Measurements from ENCODE around the gene GARNL3. TPM values are rescaled to one million over a fixed set of nuclear protein-coding genes. Genes with fewer than 3 reads are reported as not detected.

Gene GARNL3, protein sequence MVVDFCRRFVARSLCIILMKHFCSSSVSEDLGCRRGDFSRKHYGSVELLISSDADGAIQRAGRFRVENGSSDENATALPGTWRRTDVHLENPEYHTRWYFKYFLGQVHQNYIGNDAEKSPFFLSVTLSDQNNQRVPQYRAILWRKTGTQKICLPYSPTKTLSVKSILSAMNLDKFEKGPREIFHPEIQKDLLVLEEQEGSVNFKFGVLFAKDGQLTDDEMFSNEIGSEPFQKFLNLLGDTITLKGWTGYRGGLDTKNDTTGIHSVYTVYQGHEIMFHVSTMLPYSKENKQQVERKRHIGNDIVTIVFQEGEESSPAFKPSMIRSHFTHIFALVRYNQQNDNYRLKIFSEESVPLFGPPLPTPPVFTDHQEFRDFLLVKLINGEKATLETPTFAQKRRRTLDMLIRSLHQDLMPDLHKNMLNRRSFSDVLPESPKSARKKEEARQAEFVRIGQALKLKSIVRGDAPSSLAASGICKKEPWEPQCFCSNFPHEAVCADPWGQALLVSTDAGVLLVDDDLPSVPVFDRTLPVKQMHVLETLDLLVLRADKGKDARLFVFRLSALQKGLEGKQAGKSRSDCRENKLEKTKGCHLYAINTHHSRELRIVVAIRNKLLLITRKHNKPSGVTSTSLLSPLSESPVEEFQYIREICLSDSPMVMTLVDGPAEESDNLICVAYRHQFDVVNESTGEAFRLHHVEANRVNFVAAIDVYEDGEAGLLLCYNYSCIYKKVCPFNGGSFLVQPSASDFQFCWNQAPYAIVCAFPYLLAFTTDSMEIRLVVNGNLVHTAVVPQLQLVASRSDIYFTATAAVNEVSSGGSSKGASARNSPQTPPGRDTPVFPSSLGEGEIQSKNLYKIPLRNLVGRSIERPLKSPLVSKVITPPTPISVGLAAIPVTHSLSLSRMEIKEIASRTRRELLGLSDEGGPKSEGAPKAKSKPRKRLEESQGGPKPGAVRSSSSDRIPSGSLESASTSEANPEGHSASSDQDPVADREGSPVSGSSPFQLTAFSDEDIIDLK
- 1 to 10 TPM; 2.5 to 3.4 TPM for total RNA-seq

DNA sequence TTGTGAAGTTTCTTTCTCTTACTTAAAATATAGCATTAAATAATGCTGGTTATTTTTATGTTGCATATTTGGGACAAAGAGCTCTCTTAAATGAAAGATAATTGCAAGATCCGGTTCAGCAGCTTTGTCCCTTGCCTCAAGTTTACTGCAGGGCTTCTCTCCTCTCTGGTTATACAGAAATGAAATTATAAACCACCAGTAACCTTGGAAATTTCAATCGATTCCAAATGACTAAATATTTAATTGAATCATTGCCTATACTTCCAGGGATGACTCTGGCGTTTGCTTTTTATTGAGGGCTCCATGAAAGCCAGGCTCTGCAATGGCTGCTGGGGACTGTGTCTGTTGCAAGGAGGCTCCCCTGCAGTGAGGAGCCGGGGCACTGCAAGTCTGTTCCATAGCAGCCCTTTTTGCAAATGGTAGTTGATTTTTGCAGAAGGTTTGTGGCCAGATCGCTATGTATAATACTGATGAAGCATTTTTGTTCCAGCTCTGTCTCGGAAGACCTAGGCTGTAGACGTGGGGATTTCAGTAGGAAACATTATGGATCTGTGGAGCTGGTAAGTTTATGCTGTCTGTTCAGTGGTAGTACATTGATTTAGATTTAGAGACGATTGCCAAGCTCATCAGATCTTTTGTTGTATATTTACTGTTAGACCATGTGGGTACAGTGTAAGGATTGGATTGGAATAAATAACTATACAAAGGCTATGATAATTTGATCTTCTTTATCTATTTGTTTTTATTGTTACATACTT lies at the start of gene GARNL3:
Gene GARNL3 (plus strand): TSS at position 313 of the 758 bp plus-strand sequence. CDS start 104 bp downstream, at position 417.
- no peak for DNase-seq
- intact Hi-C loops (cut with DNase I, micrococcal nuclease) = no loop called here
- no peak for ATAC-seq
- ChIA-PET CTCF (interaction anchor here (0.6 kb wide), 1 partner anchor 312 kb away, joined by 3 read pairs; no protein-coding TSS in a partner anchor), POLR2A (no interaction called here)
- Mint-ChIP-seq H3K4me1 (no peaks in the 10 kb centered on the region), H3K9me3 (ENCODE audit: low read depth) (no peaks in the 10 kb centered on the region), H3K4me3 (no peak within 1 kb of the TSS), H3K27ac (no peak within 1 kb of the TSS), H3K27me3 (peaks cover 3% of the 10 kb centered on the region), H3K36me3 (ENCODE audit: low read depth) (no peaks in the 10 kb centered on the region)

GRCh38 chr9:127215268-127216209 lies 49.0 kb upstream of the GARNL3 start:
- H3K27me3 Mint-ChIP-seq = no peaks in the 10 kb centered on the region
- DNase-seq (no peak), ATAC-seq (no peak)
- ChIA-PET POLR2A (no interaction called here), CTCF (interaction anchor here (0.8 to 2.4 kb wide), 15 partner anchors 8 to 343 kb away, joined by 3 to 12 read pairs (median 4); no protein-coding TSS in a partner anchor)
- no peak overlapping the region for H3K4me3 Mint-ChIP-seq
- intact Hi-C loops (cut with DNase I, micrococcal nuclease) = loop anchor here in 1 of 2 experiments (2.0 kb wide), 2 partner anchors 209 to 239 kb away; partner anchors contain the start of gene ZNF79
- H3K4me1 Mint-ChIP-seq = peaks cover 4% of the 10 kb centered on the region
- H3K9me3 Mint-ChIP-seq (ENCODE audit: low read depth) = no peaks in the 10 kb centered on the region
- no peak overlapping the region for H3K27ac Mint-ChIP-seq
- no peaks in the 10 kb centered on the region for H3K36me3 Mint-ChIP-seq (ENCODE audit: low read depth)

DNA sequence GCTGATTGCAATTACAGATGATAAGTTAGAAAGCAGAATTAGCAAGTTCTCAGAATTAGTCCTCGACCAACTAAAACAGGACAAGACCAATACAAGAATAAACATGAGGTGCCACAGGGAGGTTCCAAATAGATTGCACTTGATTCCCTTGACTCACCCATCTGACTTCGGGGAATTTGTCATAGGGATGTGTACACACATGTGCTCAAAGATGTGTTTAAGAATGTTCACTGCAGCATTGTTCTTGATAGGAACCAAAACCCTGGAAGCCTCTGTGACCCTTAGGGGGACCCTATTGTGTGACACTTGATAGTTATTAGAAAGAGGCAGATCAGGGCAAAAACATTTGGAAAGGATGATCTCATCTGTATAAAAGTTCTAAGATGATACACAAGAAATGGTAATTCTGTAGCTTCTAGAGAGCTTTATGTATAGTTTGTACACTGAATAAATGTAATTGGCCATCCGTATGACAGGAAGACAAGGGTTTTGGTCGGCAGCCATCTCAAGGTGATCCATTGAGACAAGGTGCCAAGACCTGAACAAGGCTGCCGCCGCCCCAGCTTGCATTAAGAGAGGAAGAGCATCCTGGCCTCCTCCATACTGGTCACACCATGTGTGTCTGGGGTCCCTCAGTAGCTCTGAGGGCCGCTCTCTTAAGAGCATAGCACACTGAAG lies 48.2 kb upstream of the GARNL3 start:
- ATAC-seq (no peak), DNase-seq (no peak)
- Mint-ChIP-seq H3K36me3 (ENCODE audit: low read depth) (no peaks in the 10 kb centered on the region), H3K27ac (no peak overlapping the region), H3K4me3 (no peak overlapping the region), H3K9me3 (ENCODE audit: low read depth) (no peaks in the 10 kb centered on the region), H3K27me3 (no peaks in the 10 kb centered on the region), H3K4me1 (peaks cover 4% of the 10 kb centered on the region)
- POLR2A ChIA-PET = interaction anchor here (0.6 kb wide), 1 partner anchor 11 kb away, joined by 3 read pairs; no protein-coding TSS in a partner anchor
- intact Hi-C loops (cut with DNase I, micrococcal nuclease) = no loop called here
- CTCF ChIA-PET = interaction anchor here (0.6 to 2.4 kb wide), 8 partner anchors 8 to 342 kb away, joined by 3 to 12 read pairs (median 4); no protein-coding TSS in a partner anchor

GRCh38 chr9:127216888-127217217 lies 47.7 kb upstream of the GARNL3 start:
- ChIA-PET CTCF (interaction anchor here (0.6 to 0.7 kb wide), 2 partner anchors 7 to 12 kb away, joined by 3 to 4 read pairs; no protein-coding TSS in a partner anchor), POLR2A (interaction anchor here (0.6 kb wide), 1 partner anchor 11 kb away, joined by 3 read pairs; no protein-coding TSS in a partner anchor)
- Mint-ChIP-seq H3K4me1 (peaks cover 4% of the 10 kb centered on the region), H3K36me3 (ENCODE audit: low read depth) (no peaks in the 10 kb centered on the region), H3K9me3 (ENCODE audit: low read depth) (no peaks in the 10 kb centered on the region), H3K4me3 (no peak overlapping the region), H3K27ac (no peak overlapping the region), H3K27me3 (no peaks in the 10 kb centered on the region)
- ATAC-seq (no peak), DNase-seq (no peak)
- intact Hi-C loops (cut with DNase I, micrococcal nuclease) = no loop called here

- peaks cover 6% of the 10 kb centered on the region for H3K27me3 Mint-ChIP-seq
- H3K36me3 Mint-ChIP-seq (ENCODE audit: low read depth) = no peaks in the 10 kb centered on the region
- ChIA-PET CTCF (interaction anchor here (1.4 kb wide), 1 partner anchor 30 kb away, joined by 3 read pairs; no protein-coding TSS in a partner anchor), POLR2A (no interaction called here)
- no peaks in the 10 kb centered on the region for H3K9me3 Mint-ChIP-seq (ENCODE audit: low read depth)
- no peak overlapping the region for H3K4me3 Mint-ChIP-seq
- no peak for ATAC-seq
- DNase-seq = no peak
- H3K4me1 Mint-ChIP-seq = peaks cover 14% of the 10 kb centered on the region
- intact Hi-C loops (cut with DNase I, micrococcal nuclease) = no loop called here
- H3K27ac Mint-ChIP-seq = no peak overlapping the region
These were observed 45.8 kb upstream of the GARNL3 start for GRCh38 chr9:127218818-127219217.

DNA sequence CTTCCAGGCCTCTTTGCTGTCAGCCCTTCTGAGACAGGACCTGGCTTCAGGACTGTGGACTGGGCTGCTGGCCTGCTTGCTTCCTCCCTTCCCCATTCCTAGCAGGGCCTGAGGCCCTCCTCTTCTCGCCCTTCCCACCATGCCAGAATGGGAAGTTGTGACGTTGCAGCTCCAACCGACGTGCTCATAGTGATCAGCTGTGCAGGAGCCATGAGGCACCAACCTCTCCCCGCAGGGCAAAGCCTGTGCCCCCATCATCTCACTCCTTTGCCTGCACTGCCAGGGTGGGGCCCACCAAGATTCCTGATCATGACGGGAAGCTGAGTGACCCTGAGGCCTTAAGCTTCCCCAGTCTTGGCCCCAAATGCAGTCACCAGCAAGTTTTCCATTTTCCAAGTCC lies 45.1 kb upstream of the GARNL3 start:
- ChIA-PET POLR2A (interaction anchor here (0.6 kb wide), 2 partner anchors 202 to 646 kb away, joined by 3 read pairs; no protein-coding TSS in a partner anchor), CTCF (interaction anchor here (1.4 kb wide), 1 partner anchor 29 kb away, joined by 3 read pairs; no protein-coding TSS in a partner anchor)
- intact Hi-C loops (cut with DNase I, micrococcal nuclease) = no loop called here
- DNase-seq (no peak), ATAC-seq (no peak)
- H3K9me3 Mint-ChIP-seq (ENCODE audit: low read depth) = no peaks in the 10 kb centered on the region
- no peak overlapping the region for H3K4me3 Mint-ChIP-seq
- H3K27me3 Mint-ChIP-seq = peaks cover 7% of the 10 kb centered on the region
- H3K36me3 Mint-ChIP-seq (ENCODE audit: low read depth) = no peaks in the 10 kb centered on the region
- H3K27ac Mint-ChIP-seq = no peak overlapping the region
- peaks cover 18% of the 10 kb centered on the region for H3K4me1 Mint-ChIP-seq

DNA sequence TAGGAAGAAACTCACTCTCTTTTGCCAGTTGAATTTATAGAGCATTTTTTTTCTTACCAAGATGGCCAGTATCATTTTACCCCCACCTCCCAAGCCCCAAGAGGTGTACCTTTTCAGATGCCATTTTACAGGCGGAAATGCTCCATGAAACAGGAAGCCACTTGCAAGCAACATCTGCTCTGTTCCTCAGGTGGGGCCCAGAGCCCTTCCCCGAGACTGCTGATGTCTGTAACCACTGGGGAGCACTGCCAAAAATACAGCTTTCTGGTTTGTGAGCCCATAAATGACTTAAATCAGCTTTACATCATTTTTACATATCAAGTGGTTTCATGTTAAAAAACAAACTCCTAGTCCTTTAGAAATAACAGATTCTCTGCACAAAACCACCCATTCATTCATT lies 42.9 kb upstream of the GARNL3 start:
- Mint-ChIP-seq H3K9me3 (ENCODE audit: low read depth) (no peaks in the 10 kb centered on the region), H3K4me3 (no peak overlapping the region), H3K27me3 (peaks cover 14% of the 10 kb centered on the region), H3K4me1 (peaks cover 24% of the 10 kb centered on the region), H3K36me3 (ENCODE audit: low read depth) (no peaks in the 10 kb centered on the region), H3K27ac (no peak overlapping the region)
- intact Hi-C loops (cut with DNase I, micrococcal nuclease) = loop anchor here (5.0 to 10.0 kb wide), 5 partner anchors 203 to 906 kb away; partner anchors contain the start of genes SH2D3C (in 2 of the 2), EEIG1 (in 1 of the 2), NAIF1 (in 1 of the 2) and PTGES2 (in 1 of the 2)
- DNase-seq (no peak), ATAC-seq (no peak)
- ChIA-PET POLR2A (no interaction called here), CTCF (interaction anchor here (0.6 kb wide), 1 partner anchor 69 kb away, joined by 3 read pairs; no protein-coding TSS in a partner anchor)

- POLR2A ChIA-PET = no interaction called here
- no peak overlapping the region for H3K4me3 Mint-ChIP-seq
- no peaks in the 10 kb centered on the region for H3K36me3 Mint-ChIP-seq (ENCODE audit: low read depth)
- H3K9me3 Mint-ChIP-seq (ENCODE audit: low read depth) = no peaks in the 10 kb centered on the region
- DNase-seq (no peak), ATAC-seq (no peak)
- H3K27ac Mint-ChIP-seq = no peak overlapping the region
- H3K27me3 Mint-ChIP-seq = peaks cover 15% of the 10 kb centered on the region
- intact Hi-C loops (cut with DNase I, micrococcal nuclease) = loop anchor here (5.0 to 10.0 kb wide), 5 partner anchors 202 to 905 kb away; partner anchors contain the start of genes SH2D3C (in 2 of the 2), EEIG1 (in 1 of the 2), NAIF1 (in 1 of the 2) and PTGES2 (in 1 of the 2)
- H3K4me1 Mint-ChIP-seq = peaks cover 24% of the 10 kb centered on the region
- CTCF ChIA-PET = interaction anchor here (0.6 to 2.5 kb wide), 4 partner anchors 8 to 1805 kb away, joined by 3 to 9 read pairs (median 3); partner anchors contain the start of gene SH3GLB2
These were observed 42.0 kb upstream of the GARNL3 start for GRCh38 chr9:127222388-127223095.

GRCh38 chr9:127223266-127223665 lies 41.3 kb upstream of the GARNL3 start:
- DNase-seq = no peak
- Mint-ChIP-seq H3K4me3 (no peak overlapping the region), H3K27me3 (peaks cover 15% of the 10 kb centered on the region), H3K27ac (no peak overlapping the region), H3K36me3 (ENCODE audit: low read depth) (no peaks in the 10 kb centered on the region), H3K9me3 (ENCODE audit: low read depth) (no peaks in the 10 kb centered on the region), H3K4me1 (peaks cover 24% of the 10 kb centered on the region)
- ChIA-PET CTCF (interaction anchor here (0.6 to 2.5 kb wide), 3 partner anchors 9 to 1805 kb away, joined by 3 to 9 read pairs (median 3); partner anchors contain the start of gene SH3GLB2), POLR2A (no interaction called here)
- no peak for ATAC-seq
- intact Hi-C loops (cut with DNase I, micrococcal nuclease) = loop anchor here (5.0 to 10.0 kb wide), 5 partner anchors 202 to 904 kb away; partner anchors contain the start of genes SH2D3C (in 2 of the 2), EEIG1 (in 1 of the 2), NAIF1 (in 1 of the 2) and PTGES2 (in 1 of the 2)
